A673 (cell line): ENCODE data around the gene A4GALT. TPM values are rescaled to one million over a fixed set of nuclear protein-coding genes. Genes with fewer than 3 reads are reported as not detected.
"Not testable (repeated sequence)": the region's sequence is repeated elsewhere in the genome, so short reads cannot be mapped to it uniquely, and the experiment has no call there.

Source experiments
- BruUV-seq: library from RNA; stranded (reverse); fragments of 400-500 nt; replicated peaks from 2 replicates; lab custom pipeline; 2021; lab: Mats Ljungman, UMichigan
- CTCF ChIA-PET: fragments of 300-600 bp; sonication (Branson Sonifier 250); formaldehyde crosslinking; loops from one replicate; lab custom pipeline; 2022; ENCODE audit warnings: antibody characterized with exemption; lab: Charles Lee
- POLR2A ChIA-PET: fragments of 300-600 bp; sonication (Branson Sonifier 250); formaldehyde crosslinking; loops from one replicate; lab custom pipeline; 2022; ENCODE audit warnings: antibody characterized with exemption; ENCODE audit not compliant: low non-redundant PET; lab: Charles Lee
- DNase-seq: peaks from one replicate; pipeline ENCODE4 v3.0.0-alpha.2; 2015; ENCODE audit warnings: low spot score
- H3K27ac ChIP-seq: fragments of 200-600 bp; sonication (generic); 2 replicates; pipeline ENCODE4 v1.5.1; 2016; ENCODE audit warnings: mixed run types, low read depth, mild to moderate bottlenecking, mixed read lengths, antibody characterized with exemption, low read length; ENCODE audit not compliant: poor library complexity, severe bottlenecking
- H3K27me3 ChIP-seq: fragments of 200-600 bp; sonication (generic); replicated peaks from 2 replicates; pipeline ENCODE4 v1.6.1; 2017; ENCODE audit warnings: mixed run types, low read depth, mild to moderate bottlenecking, mixed read lengths, antibody characterized with exemption, low read length; ENCODE audit not compliant: insufficient read depth, poor library complexity
- H3K36me3 ChIP-seq: fragments of 200-600 bp; sonication (generic); 2 replicates; pipeline ENCODE4 v1.6.1; 2016; ENCODE audit warnings: mixed run types, mild to moderate bottlenecking, mixed read lengths, antibody characterized with exemption, low read length; ENCODE audit not compliant: insufficient read depth, poor library complexity, severe bottlenecking
- H3K4me1 ChIP-seq: fragments of 200-600 bp; sonication (generic); 2 replicates; pipeline ENCODE4 v1.6.1; 2017; ENCODE audit warnings: mixed run types, mild to moderate bottlenecking, mixed read lengths, antibody characterized with exemption, low read length; ENCODE audit not compliant: insufficient read depth, poor library complexity, severe bottlenecking
- H3K4me3 ChIP-seq: fragments of 200-600 bp; sonication (generic); 2 replicates; pipeline ENCODE4 v1.5.1; 2016; ENCODE audit warnings: low read depth, mixed run types, mild to moderate bottlenecking, mixed read lengths, low read length; ENCODE audit not compliant: poor library complexity, severe bottlenecking
- H3K9me3 ChIP-seq: fragments of 200-600 bp; sonication (generic); 2 replicates; pipeline ENCODE4 v1.6.1; 2016; ENCODE audit warnings: mixed run types, low read depth, mild to moderate bottlenecking, mixed read lengths, antibody characterized with exemption, low read length; ENCODE audit not compliant: poor library complexity, severe bottlenecking
- CTCF ChIP-seq: fragments of 300-800, 200-600 bp; sonication (generic); conservative IDR thresholded peaks from 2 replicates; pipeline ENCODE4 v1.5.1; 2017; ENCODE audit warnings: low read depth, mild to moderate bottlenecking, antibody characterized with exemption, low read length, moderate library complexity, mixed read lengths
- EZH2 ChIP-seq: fragments of 200-600 bp; sonication (generic); IDR thresholded peaks from 2 replicates; pipeline ENCODE4 v1.6.1; 2017; ENCODE audit warnings: borderline replicate concordance, low read depth, mild to moderate bottlenecking, mixed read lengths, antibody characterized with exemption, low read length; ENCODE audit not compliant: poor library complexity, severe bottlenecking
- intact Hi-C: fragments of 100-400 bp; cut with micrococcal nuclease; formaldehyde crosslinking; loops from one replicate; pipeline ENCODE4 v1.10.0; 2022; ENCODE audit not compliant: unreplicated experiment
- total RNA-seq: library from RNA; stranded (reverse); gene quantifications from 2 replicates; pipeline ENCODE4 v1.2.3, GENCODE V29; 2021

Gene A4GALT
- total RNA-seq, 1 experiment from 2014 or later, result 21.9 TPM

GRCh38 chr22:42680648-42681047 is 40.0 kb downstream of the A4GALT start:
- Histone ChIP-seq H3K27ac (no peak overlapping the region), H3K4me3 (no peak overlapping the region), H3K9me3 (no peaks in the 10 kb centered on the region), H3K27me3 (no peaks in the 10 kb centered on the region), H3K36me3 (no peaks in the 10 kb centered on the region), H3K4me1 (peaks cover 4% of the 10 kb centered on the region)
- intact Hi-C loops, result no loop called here
- DNase-seq, result peak; percentile 57
- ChIA-PET POLR2A (no interaction called here), CTCF (interaction anchor here (0.6 kb wide), 1 partner anchor 40 kb away, joined by 3 read pairs; no protein-coding TSS in a partner anchor)
- no TSS peak for BruUV-seq
- TF ChIP-seq CTCF (no peak), EZH2 (no peak)

- no peak for TF ChIP-seq CTCF
- no peak for TF ChIP-seq EZH2
- Histone ChIP-seq H3K4me3 (no peak overlapping the region), H3K4me1 (peaks cover 4% of the 10 kb centered on the region), H3K9me3 (no peaks in the 10 kb centered on the region), H3K27me3 (no peaks in the 10 kb centered on the region), H3K36me3 (no peaks in the 10 kb centered on the region), H3K27ac (no peak overlapping the region)
- ChIA-PET CTCF (no interaction called here), POLR2A (no interaction called here)
- DNase-seq, result no peak
- intact Hi-C loops, result no loop called here
- no TSS peak for BruUV-seq
Observed at GRCh38 chr22:42679691-42680090, 41.0 kb downstream of the A4GALT start.

DNA sequence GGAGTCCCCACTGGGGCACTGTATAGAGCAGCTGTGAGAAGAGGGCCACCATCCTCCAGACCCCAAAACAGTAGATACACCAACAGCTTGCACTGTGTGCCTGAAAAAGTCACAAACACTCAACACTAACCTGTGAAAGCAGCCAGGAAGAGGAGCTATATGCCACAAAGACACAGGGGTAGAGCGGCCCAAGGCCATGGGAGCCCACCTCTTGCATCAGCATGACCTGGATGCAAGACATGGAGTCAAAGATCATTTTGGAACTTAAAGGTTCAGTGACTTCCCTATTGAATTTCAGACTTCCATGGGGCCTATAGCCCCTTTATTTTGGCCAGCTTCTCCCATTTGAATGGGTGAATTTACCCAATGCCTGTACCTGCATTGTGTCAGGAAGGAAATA is 41.8 kb downstream of the A4GALT start:
- BruUV-seq, result no TSS peak
- ChIA-PET POLR2A (no interaction called here), CTCF (no interaction called here)
- H3K27me3 ChIP-seq, result no peaks in the 10 kb centered on the region
- H3K4me1 ChIP-seq, result peaks cover 4% of the 10 kb centered on the region
- no peak for DNase-seq
- TF ChIP-seq CTCF, result no peak
- no peak for TF ChIP-seq EZH2
- H3K4me3 ChIP-seq, result no peak overlapping the region
- H3K9me3 ChIP-seq, result no peaks in the 10 kb centered on the region
- H3K27ac ChIP-seq, result no peak overlapping the region
- intact Hi-C loops, result no loop called here
- H3K36me3 ChIP-seq, result no peaks in the 10 kb centered on the region

- H3K4me1 ChIP-seq, H3K27me3 ChIP-seq, intact Hi-C loops, POLR2A ChIA-PET, CTCF ChIA-PET, BruUV-seq, H3K4me3 ChIP-seq, DNase-seq, H3K9me3 ChIP-seq, H3K36me3 ChIP-seq, H3K27ac ChIP-seq: not testable (repeated sequence)
Observed at GRCh38 chr22:42677936-42678335, 42.7 kb downstream of the A4GALT start.
